GM19193 (cell line): ENCODE results near the gene ELAVL1.

Experiments
- POLR2A ChIP-seq: IDR thresholded peaks from 4 replicates; pipeline ENCODE4 v1.6.1; 2011; ENCODE audit not compliant: insufficient read depth, insufficient read length; ENCODE audit errors: extremely low read depth

ELAVL1 gene

GRCh38 chr19:7993560-7993959, 11.9 kb downstream of the ELAVL1 start:
- TF ChIP-seq POLR2A: no peak

- no peak for TF ChIP-seq POLR2A
Measured at GRCh38 chr19:7992575-7992974, 12.9 kb downstream of the ELAVL1 start.

DNA sequence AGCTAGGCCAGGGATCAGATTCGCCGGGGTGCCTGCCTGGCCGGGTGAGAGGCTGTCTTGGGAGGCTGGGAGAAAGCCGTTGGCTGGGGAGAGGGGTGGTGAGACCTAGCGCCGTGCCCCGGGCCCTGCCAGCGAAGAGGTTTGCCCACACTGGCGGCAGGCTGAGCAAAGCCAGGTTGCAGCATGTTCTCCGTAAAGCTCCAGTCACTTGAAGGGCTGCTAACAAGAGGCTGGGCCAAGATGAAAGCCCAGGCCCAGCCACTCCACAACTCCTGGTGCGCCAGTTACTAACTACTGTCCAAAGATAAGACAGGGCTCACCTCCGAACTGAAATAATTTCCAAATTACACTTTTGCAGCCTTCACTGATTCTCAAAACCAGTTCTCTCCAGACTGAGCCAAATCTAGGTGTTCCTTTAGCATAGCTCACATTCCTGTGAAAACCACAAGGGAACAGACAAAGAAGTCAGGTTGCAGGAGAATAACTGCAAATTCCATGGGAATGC, 16.3 kb downstream of the ELAVL1 start:
- no peak for TF ChIP-seq POLR2A

GRCh38 chr19:7988307-7988706, 17.1 kb downstream of the ELAVL1 start:
- no peak for TF ChIP-seq POLR2A

GRCh38 chr19:7987114-7987768, 18.2 kb downstream of the ELAVL1 start:
- TF ChIP-seq POLR2A: no peak

DNA sequence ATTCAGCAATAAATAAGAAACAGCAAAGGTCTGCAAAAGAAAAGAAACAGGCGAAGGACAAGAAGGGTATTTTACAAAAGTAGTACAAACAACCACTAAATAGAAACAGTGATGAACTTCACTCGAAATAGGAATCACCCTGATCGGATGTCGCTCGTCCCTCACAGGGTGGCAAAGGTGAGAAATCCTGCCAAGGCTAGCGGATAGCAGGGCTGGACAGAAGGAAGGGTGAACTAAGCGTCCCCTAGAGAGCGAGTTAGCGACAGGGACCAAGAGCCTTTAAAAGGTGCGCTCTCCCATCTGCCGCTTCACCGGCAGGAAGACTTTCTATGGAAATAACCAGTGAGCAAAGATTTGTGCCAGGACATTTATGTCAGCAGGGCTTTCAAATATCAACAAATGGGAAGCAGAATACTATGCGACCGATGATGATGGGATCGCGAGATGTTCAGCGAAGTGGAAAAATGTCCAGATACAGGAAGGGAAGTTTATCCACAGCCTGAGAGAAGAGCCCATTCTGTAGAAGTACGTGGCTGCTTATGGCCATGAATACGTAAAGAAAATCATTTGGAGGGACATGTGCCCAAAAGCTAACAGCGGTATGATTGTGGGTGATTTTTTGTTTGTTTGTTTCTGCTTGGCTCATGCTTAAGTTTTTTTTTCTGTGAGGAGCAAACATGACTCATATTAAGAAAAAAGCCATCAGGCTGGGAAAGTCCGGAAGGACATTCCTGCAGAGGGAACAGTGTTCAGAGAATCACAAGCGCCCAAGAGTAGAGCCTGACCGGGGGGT, 18.9 kb downstream of the ELAVL1 start:
- no peak for TF ChIP-seq POLR2A

DNA sequence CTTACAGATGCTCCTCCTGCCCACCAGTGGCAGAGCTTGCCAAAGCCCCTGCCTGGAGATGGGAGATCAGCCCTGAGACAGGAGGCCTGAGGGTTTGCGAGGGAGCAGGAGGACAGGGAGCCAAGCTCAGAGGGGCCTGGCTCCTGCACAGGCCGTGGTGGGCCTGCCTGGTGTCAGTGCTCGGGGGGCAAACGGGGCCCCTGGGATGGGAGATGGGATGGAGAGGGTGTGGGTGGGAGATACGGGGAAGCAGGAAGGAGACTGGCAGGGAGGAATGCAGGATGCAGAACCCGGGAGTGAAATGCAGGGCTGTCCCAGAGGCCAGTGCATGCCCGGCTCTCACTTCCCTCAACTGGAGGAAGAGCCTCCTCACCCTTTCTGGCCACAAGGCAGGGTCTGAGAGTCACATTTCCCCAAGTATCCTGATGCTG, 19.9 kb downstream of the ELAVL1 start:
- no peak for TF ChIP-seq POLR2A

- no peak for TF ChIP-seq POLR2A
Measured at GRCh38 chr19:7983995-7984837, 21.2 kb downstream of the ELAVL1 start.

DNA sequence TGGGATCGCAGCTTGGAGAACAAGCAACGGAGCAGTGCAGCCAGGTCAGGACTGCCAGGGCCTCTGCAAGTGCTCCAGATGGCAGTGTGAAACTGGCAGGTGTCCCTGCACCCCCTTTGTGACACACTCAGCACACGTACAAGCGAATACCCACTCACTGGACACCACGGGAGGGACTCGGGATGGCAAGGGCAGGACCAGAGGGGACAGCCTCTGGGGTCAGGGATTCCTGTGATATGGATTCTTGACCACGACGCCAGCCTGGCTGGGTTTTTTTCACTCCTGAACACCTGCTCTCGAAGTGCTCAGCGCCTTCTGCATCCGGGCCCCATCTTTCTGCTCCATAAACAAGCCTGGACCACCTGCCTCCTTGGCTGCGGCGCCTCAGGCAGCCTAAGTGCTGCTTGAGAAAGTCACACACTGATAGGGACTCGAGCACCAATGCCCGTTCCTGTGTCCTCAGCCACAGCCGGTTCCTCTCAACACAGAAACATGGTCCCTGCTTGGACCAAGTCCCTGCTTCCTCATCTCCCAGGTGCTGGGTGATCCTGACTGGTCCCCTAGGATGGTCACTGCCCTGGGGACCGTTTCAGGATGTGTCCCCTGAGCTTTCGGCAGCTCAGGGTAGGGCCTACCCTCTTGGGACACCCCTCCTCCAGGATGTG, 22.0 kb downstream of the ELAVL1 start:
- TF ChIP-seq POLR2A: no peak

DNA sequence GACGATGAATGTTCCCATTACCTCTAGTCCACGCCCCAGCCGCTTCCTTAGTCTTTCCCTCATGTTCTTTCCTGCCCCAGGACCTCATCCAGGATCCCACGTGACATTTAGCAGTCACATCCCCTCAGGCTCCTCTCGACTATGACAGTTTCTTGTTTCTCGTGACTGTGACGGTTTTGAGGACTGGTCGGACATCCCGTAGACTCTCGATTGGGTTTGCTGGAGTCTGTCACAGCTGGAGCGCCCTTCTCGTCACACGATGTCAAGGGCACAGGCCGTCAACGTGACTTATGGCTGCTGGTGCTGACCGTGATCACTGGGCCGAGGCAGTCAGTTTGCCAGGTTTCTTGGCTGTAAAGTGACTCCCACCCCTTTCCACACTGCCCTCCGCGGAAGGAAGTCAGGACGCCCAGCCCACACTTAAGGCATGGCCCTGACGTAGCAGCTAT, 22.8 kb downstream of the ELAVL1 start:
- no peak for TF ChIP-seq POLR2A

DNA sequence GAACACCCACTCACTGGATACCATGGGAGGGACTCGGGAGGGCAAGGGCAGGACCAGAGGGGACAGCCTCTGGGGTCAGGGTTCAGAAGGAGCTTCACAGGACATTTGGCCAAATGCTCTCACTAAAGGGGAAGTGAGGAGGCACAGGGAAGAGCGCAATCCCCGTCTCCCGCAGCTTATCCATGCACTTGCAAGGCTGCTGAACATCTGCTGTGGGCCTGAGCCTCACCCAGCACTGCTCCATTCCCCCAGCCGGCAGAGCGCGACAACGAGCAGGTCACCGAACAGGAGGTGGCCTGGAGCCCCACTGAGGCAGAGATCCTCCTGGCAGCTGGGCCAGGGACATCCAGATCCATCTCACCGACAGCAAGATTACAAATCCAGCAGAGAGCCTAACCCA, 23.3 kb downstream of the ELAVL1 start:
- TF ChIP-seq POLR2A: no peak

- no peak for TF ChIP-seq POLR2A
Measured at GRCh38 chr19:7981661-7982060, 23.8 kb downstream of the ELAVL1 start.

GRCh38 chr19:7981199-7981598, 24.2 kb downstream of the ELAVL1 start:
- TF ChIP-seq POLR2A: no peak

DNA sequence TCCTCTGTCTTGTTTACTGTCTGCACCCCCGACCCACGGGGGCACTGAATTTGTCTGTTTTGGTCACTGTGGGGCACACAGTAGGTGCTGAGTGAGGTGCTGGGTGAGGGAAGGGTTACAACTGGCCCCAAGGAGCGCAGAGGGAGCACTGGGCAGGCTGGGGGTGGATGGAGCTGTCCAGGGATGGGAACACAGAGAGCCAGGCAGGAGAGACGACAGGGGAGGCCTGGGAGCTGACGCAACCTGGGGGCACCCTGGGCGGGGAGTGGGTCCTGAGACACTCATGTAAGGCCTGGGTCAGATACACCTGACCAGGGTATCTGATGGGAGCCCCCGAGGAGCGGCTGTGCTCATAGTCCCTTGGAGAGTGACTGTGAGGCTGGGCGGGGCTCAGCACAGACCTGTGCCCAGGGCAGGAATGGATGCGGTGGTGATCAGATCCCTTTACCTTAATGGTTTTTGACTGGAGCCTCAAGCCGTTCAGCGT, 24.8 kb downstream of the ELAVL1 start:
- no peak for TF ChIP-seq POLR2A
